HG03571 (cell line): ENCODE measurements around the gene SHANK1.

Experiments
- ATAC-seq: cut with Tn5 transposase; IDR thresholded peaks from one replicate; pipeline ENCODE4 v1.9.1; 2021; ENCODE audit not compliant: unreplicated experiment

The SHANK1 gene

GRCh38 chr19:50693064-50693975, 26.3 kb downstream of the SHANK1 start:
- no peak for ATAC-seq

- ATAC-seq = no peak
These were observed 29.2 kb downstream of the SHANK1 start for GRCh38 chr19:50690439-50690838.

GRCh38 chr19:50688766-50689165, 30.8 kb downstream of the SHANK1 start:
- ATAC-seq = no peak

GRCh38 chr19:50686310-50687032, 33.1 kb downstream of the SHANK1 start:
- no peak for ATAC-seq

- peak; percentile 83 for ATAC-seq
These were observed 40.2 kb downstream of the SHANK1 start for GRCh38 chr19:50679177-50680125.

GRCh38 chr19:50678323-50678722, 41.3 kb downstream of the SHANK1 start:
- no peak for ATAC-seq

GRCh38 chr19:50677636-50678035, 42.0 kb downstream of the SHANK1 start:
- ATAC-seq = no peak

- ATAC-seq = no peak
These were observed 42.9 kb downstream of the SHANK1 start for GRCh38 chr19:50676625-50677197.

GRCh38 chr19:50673118-50673517, 46.5 kb downstream of the SHANK1 start:
- no peak for ATAC-seq

GRCh38 chr19:50670102-50670380, 49.6 kb downstream of the SHANK1 start:
- ATAC-seq = no peak

GRCh38 chr19:50669302-50670101, 50.1 kb downstream of the SHANK1 start:
- no peak for ATAC-seq

- no peak for ATAC-seq
These were observed 50.7 kb downstream of the SHANK1 start for GRCh38 chr19:50668879-50669278.

GRCh38 chr19:50668416-50668815, 51.2 kb downstream of the SHANK1 start:
- no peak for ATAC-seq

GRCh38 chr19:50667759-50668231, 51.8 kb downstream of the SHANK1 start:
- no peak for ATAC-seq

- no peak for ATAC-seq
These were observed 52.3 kb downstream of the SHANK1 start for GRCh38 chr19:50667177-50667758.

GRCh38 chr19:50666346-50667176, 53.0 kb downstream of the SHANK1 start:
- no peak for ATAC-seq

- ATAC-seq = no peak
These were observed 55.4 kb downstream of the SHANK1 start for GRCh38 chr19:50664204-50664603.

- no peak for ATAC-seq
These were observed 56.2 kb downstream of the SHANK1 start for GRCh38 chr19:50663482-50663790.
